NCI-H2107 (cell line): ENCODE measurements around the gene SDHAF3.

ENCODE experiments used
- DNase-seq: peaks from one replicate; lab custom pipeline; 2025; lab: John Stamatoyannopoulos, UW

Gene SDHAF3

DNA sequence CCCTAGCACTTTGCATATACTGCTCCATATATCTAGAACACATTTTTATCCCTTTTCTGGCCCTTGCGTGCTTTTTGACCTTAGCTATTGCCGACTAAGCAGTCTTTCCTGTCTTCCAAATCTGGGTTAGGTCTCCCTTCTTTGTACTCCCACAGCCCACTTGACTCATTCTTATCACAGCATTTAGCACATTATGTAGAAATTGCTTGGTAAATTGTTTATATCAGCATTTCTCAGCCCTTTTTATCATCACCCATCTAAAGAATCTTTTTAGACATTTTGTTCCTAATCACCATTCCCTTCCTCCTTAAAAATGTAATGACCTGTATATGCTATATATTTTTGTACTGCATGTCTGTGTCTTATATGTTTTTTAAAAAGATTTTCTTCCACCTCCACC is 101.7 kb downstream of the SDHAF3 start:
- DNase-seq, result no peak

DNA sequence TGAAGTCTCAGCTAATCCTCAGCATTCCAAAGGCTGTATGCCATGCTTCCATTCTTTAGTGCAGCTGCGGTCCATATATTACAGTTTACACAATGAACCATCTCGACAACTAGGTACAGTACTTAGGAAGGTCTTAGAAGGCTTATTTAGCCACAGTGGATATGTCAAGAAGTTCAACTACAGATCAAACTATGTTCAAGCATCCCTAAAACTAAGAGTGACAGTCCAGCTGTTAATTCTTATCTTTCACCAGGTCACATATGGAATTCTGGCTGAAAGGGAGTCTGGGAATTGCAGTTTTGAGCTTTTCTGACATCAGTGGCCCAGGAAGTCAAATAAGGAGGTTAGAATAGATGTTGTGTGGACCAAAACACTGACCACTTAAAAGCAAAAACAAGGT is 106.8 kb downstream of the SDHAF3 start:
- no peak for DNase-seq

DNA sequence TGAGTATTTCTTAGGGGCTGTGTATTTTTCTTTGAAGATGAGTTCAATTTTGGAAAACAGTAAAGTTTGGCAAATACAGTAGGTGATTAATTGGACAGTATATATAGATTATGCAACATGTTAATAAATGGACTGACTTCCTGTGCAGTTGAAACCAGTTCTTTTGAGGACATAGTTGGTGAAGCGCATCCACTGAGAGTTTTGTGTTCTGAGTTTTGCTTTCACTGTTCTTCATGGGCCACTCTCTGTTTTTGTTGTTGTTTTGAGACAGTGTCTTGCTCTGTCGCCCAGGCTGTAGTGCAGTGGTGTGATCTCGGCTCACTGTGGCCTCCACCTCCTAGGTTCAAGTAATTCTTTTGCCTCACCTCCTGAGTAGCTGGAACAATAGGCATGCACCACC is 109.0 kb downstream of the SDHAF3 start:
- no peak for DNase-seq
